OCI-LY1 (cell line): ENCODE data around the gene ZNF416.

Source experiments
- EZH2 ChIP-seq: fragments of 200-600 bp; sonication (generic), shearing (Covaris generic); IDR thresholded peaks from 2 replicates; pipeline ENCODE4 v1.8.0; 2017; ENCODE audit warnings: borderline replicate concordance, mixed run types, mild to moderate bottlenecking, antibody characterized with exemption, low read length, moderate library complexity, mixed read lengths
- TF ChIP-seq, protein P1 (sequence below): fragments of 200-600 bp; sonication (generic), shearing (Covaris generic); IDR thresholded peaks from 2 replicates; pipeline ENCODE4 v1.5.1; 2017; ENCODE audit warnings: mild to moderate bottlenecking, antibody characterized with exemption, low read length, moderate library complexity, mixed read lengths

DNA sequence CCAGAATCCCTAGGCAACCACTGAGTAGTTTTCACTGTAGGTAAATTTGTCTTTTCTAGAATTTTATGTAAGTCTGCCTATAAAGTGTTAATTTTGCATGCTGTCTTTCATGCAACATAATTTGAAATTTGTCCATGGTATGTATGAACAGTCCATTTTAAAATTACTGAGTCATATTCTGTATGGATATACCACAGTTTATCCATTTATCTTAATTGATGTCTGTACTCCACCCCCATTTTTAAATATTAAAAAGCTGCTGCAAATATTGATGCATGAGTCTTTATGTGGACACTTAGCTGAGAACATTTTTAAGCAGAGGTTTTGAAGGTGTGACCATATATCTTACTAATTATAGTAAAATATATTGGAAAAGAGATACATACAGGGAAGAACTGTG, 44.4 kb upstream of the ZNF416 start:
- TF ChIP-seq, protein P1, sequence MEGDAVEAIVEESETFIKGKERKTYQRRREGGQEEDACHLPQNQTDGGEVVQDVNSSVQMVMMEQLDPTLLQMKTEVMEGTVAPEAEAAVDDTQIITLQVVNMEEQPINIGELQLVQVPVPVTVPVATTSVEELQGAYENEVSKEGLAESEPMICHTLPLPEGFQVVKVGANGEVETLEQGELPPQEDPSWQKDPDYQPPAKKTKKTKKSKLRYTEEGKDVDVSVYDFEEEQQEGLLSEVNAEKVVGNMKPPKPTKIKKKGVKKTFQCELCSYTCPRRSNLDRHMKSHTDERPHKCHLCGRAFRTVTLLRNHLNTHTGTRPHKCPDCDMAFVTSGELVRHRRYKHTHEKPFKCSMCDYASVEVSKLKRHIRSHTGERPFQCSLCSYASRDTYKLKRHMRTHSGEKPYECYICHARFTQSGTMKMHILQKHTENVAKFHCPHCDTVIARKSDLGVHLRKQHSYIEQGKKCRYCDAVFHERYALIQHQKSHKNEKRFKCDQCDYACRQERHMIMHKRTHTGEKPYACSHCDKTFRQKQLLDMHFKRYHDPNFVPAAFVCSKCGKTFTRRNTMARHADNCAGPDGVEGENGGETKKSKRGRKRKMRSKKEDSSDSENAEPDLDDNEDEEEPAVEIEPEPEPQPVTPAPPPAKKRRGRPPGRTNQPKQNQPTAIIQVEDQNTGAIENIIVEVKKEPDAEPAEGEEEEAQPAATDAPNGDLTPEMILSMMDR = no peak
- no peak for TF ChIP-seq EZH2
